Peyer's patch (tissue), 4 donors: ENCODE measurements around the gene AAR2. TPM values are rescaled to one million over a fixed set of nuclear protein-coding genes. Genes with fewer than 3 reads are reported as not detected.

Source experiments
- DNase-seq, 3 donors: peaks; one replicate each; pipeline ENCODE4 v3.0.0-alpha.2; 2017 to 2019
- H3K27ac ChIP-seq, 4 donors: fragments of 200-600 bp; sonication (generic); one replicate each; pipeline ENCODE4 v1.5.1; 2016 to 2019
- H3K27me3 ChIP-seq, 2 donors: fragments of 200-600 bp; sonication (generic); one replicate each; pipeline ENCODE4 v1.5.1; 2019
- H3K36me3 ChIP-seq, 3 donors: fragments of 200-600 bp; sonication (generic); one replicate each; pipeline ENCODE4 v1.5.1; 2016 to 2019
- H3K4me1 ChIP-seq, 4 donors: fragments of 200-600 bp; sonication (generic); one replicate each; pipeline ENCODE4 v1.5.1; 2016 to 2019
- H3K4me3 ChIP-seq, 4 donors: fragments of 200-600 bp; sonication (generic); 1 replicate in 3 of 4; 2 replicates in 1 of 4; pipeline ENCODE4 v1.5.1; 2016 to 2019; ENCODE audit warnings: mild to moderate bottlenecking in 1 of 4
- H3K9me3 ChIP-seq, 4 donors: fragments of 200-600 bp; sonication (generic); one replicate each; pipeline ENCODE4 v1.5.1; 2016 to 2019; ENCODE audit warnings: mild to moderate bottlenecking in 1 of 4
- POLR2A ChIP-seq, 2 donors: fragments of 450-650 bp; IDR thresholded peaks; one replicate each; pipeline ENCODE4 v1.5.1; 2017; ENCODE audit warnings: antibody characterized with exemption in 2 of 2, mild to moderate bottlenecking in 2 of 2, moderate library complexity in 2 of 2
- total RNA-seq, 4 donors: library from RNA; depleted of rRNA; stranded (reverse); fragments of >200 nt; gene quantifications; one replicate each; pipeline ENCODE4 v1.1.0, GENCODE V29; 2016
- TF ChIP-seq, protein P1 (sequence below), 6 experiments: fragments of 450-650 bp in 4 of 6; fragments of 200-600 bp in 2 of 6; sonication (generic) in 1 of 6; IDR thresholded peaks; one replicate each; pipeline ENCODE4 v1.5.1; 2017 to 2019; ENCODE audit warnings: antibody characterized with exemption in 6 of 6, mild to moderate bottlenecking in 3 of 6, moderate library complexity in 1 of 6

AAR2 gene
- total RNA-seq, 4 donors from 2014 or later: 17.3 to 30.3 (median 29.5) TPM

DNA sequence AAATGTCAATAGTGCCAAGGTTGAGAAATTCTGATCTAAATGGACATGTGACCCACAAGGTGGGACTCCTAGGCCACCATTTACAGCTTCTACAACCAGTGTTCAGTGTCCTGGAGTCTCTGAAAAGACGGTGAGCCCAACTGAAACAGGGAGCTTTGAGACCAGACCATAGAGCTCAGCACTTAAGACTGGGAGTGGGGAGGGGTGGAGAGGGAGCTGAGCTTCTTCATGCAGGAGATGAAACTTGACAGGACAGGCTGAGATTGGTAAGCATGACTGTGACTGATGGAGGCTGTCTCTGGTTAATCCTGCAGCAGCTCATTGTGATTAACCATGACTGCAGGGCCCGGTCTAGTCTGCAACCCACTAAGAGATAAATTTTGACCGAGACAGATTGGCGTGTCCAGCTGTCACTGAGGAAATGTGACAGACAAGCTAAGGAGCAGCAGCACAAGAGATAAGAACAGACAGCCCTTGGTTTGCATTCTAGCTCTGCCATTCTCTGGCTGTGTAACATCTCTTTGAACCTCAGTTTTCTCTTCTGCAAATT is 1.4 kb upstream of the AAR2 start:
- peaks cover 0 to 6% (median 0%) of the 10 kb centered on the region in 3 donors for H3K36me3 ChIP-seq
- H3K27ac ChIP-seq: no peak overlapping the region
- no peaks in the 10 kb centered on the region for H3K9me3 ChIP-seq
- no peaks in the 10 kb centered on the region for H3K27me3 ChIP-seq
- H3K4me1 ChIP-seq: peaks cover 0 to 21% (median 3%) of the 10 kb centered on the region in 4 donors
- TF ChIP-seq, protein P1, sequence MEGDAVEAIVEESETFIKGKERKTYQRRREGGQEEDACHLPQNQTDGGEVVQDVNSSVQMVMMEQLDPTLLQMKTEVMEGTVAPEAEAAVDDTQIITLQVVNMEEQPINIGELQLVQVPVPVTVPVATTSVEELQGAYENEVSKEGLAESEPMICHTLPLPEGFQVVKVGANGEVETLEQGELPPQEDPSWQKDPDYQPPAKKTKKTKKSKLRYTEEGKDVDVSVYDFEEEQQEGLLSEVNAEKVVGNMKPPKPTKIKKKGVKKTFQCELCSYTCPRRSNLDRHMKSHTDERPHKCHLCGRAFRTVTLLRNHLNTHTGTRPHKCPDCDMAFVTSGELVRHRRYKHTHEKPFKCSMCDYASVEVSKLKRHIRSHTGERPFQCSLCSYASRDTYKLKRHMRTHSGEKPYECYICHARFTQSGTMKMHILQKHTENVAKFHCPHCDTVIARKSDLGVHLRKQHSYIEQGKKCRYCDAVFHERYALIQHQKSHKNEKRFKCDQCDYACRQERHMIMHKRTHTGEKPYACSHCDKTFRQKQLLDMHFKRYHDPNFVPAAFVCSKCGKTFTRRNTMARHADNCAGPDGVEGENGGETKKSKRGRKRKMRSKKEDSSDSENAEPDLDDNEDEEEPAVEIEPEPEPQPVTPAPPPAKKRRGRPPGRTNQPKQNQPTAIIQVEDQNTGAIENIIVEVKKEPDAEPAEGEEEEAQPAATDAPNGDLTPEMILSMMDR (IDR thresholded peaks at IDR 0.05): no peak
- H3K4me3 ChIP-seq: no peak overlapping the region
- DNase-seq: no peak

DNA sequence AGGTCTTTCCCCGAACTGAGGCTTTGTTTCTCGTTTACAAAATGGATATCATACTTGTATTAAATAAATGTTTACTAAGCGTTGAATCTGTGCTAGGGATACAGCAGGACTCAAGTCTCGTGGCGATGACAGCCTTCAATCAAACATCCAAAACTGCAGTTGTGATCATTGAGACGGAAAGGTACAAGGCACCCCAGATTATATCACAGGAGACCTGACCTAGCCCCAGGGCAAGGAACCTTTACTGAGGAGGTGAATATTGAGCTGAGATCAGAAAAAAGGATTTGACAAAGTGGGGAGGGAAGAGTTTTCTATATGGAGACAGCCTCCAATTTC is 476 bp downstream of the AAR2 start:
- no peak for TF ChIP-seq POLR2A (IDR thresholded peaks at IDR 0.05)
- TF ChIP-seq, protein P1 (IDR thresholded peaks at IDR 0.05): no peak
- peaks cover 0 to 21% (median 3%) of the 10 kb centered on the region in 4 donors for H3K4me1 ChIP-seq
- DNase-seq: no peak
- peak overlapping the region; percentile 58 to 68 (median 64) for H3K4me3 ChIP-seq
- H3K27me3 ChIP-seq: no peaks in the 10 kb centered on the region
- peaks cover 0 to 20% (median 0%) of the 10 kb centered on the region in 3 donors for H3K36me3 ChIP-seq
- no peaks in the 10 kb centered on the region for H3K9me3 ChIP-seq
- peak overlapping the region; percentile 32 to 71 (median 62) for H3K27ac ChIP-seq

GRCh38 chr20:36237477-36237876 is 1.2 kb downstream of the AAR2 start:
- peaks cover 0 to 21% (median 3%) of the 10 kb centered on the region in 4 donors for H3K4me1 ChIP-seq
- no peaks in the 10 kb centered on the region for H3K9me3 ChIP-seq
- no peaks in the 10 kb centered on the region for H3K27me3 ChIP-seq
- peak overlapping the region in 3 of 4 donors; percentile 62 to 68 (median 67) for H3K4me3 ChIP-seq
- H3K36me3 ChIP-seq: peaks cover 0 to 21% (median 0%) of the 10 kb centered on the region in 3 donors
- DNase-seq: no peak
- no peak overlapping the region for H3K27ac ChIP-seq
- no peak for TF ChIP-seq POLR2A (IDR thresholded peaks at IDR 0.05)
- TF ChIP-seq, protein P1 (IDR thresholded peaks at IDR 0.05): no peak

- no peak overlapping the region for H3K4me3 ChIP-seq
- no peak for TF ChIP-seq POLR2A (IDR thresholded peaks at IDR 0.05)
- TF ChIP-seq, protein P1 (IDR thresholded peaks at IDR 0.05): no peak
- DNase-seq: no peak
- no peak overlapping the region for H3K27ac ChIP-seq
- no peaks in the 10 kb centered on the region for H3K9me3 ChIP-seq
- no peaks in the 10 kb centered on the region for H3K27me3 ChIP-seq
- peaks cover 0 to 25% (median 0%) of the 10 kb centered on the region in 3 donors for H3K36me3 ChIP-seq
- peaks cover 0 to 21% (median 3%) of the 10 kb centered on the region in 4 donors for H3K4me1 ChIP-seq
Measured at GRCh38 chr20:36238153-36238552, 1.9 kb downstream of the AAR2 start.

GRCh38 chr20:36238760-36239159 is 2.5 kb downstream of the AAR2 start:
- Histone ChIP-seq H3K36me3 (peaks cover 0 to 31% (median 0%) of the 10 kb centered on the region in 3 donors), H3K4me3 (no peak overlapping the region), H3K27me3 (no peaks in the 10 kb centered on the region), H3K9me3 (no peaks in the 10 kb centered on the region), H3K27ac (no peak overlapping the region), H3K4me1 (peaks cover 0 to 21% (median 3%) of the 10 kb centered on the region in 4 donors)
- DNase-seq: no peak
- no peak for TF ChIP-seq POLR2A (IDR thresholded peaks at IDR 0.05)
- TF ChIP-seq, protein P1 (IDR thresholded peaks at IDR 0.05): no peak
